ENCODE measurements around the gene CACHD1. TPM values are rescaled to one million over a fixed set of nuclear protein-coding genes. Genes with fewer than 3 reads are reported as not detected.

The CACHD1 gene
- total RNA-seq, 1 experiment from 2014 or later = 3.9 TPM

- TF ChIP-seq, protein P1, sequence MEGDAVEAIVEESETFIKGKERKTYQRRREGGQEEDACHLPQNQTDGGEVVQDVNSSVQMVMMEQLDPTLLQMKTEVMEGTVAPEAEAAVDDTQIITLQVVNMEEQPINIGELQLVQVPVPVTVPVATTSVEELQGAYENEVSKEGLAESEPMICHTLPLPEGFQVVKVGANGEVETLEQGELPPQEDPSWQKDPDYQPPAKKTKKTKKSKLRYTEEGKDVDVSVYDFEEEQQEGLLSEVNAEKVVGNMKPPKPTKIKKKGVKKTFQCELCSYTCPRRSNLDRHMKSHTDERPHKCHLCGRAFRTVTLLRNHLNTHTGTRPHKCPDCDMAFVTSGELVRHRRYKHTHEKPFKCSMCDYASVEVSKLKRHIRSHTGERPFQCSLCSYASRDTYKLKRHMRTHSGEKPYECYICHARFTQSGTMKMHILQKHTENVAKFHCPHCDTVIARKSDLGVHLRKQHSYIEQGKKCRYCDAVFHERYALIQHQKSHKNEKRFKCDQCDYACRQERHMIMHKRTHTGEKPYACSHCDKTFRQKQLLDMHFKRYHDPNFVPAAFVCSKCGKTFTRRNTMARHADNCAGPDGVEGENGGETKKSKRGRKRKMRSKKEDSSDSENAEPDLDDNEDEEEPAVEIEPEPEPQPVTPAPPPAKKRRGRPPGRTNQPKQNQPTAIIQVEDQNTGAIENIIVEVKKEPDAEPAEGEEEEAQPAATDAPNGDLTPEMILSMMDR (IDR thresholded peaks at IDR 0.05; ENCODE audit: unreplicated experiment) = no peak
- H3K4me3 Mint-ChIP-seq (ENCODE audit: unreplicated experiment) = no peak overlapping the region
- no peaks in the 10 kb centered on the region for H3K36me3 Mint-ChIP-seq (ENCODE audit: insufficient read depth, unreplicated experiment)
- H3K4me1 Mint-ChIP-seq (ENCODE audit: insufficient read depth, unreplicated experiment) = no peaks in the 10 kb centered on the region
- H3K27ac Mint-ChIP-seq (ENCODE audit: low read depth, unreplicated experiment) = no peak overlapping the region
- H3K27me3 Mint-ChIP-seq (ENCODE audit: insufficient read depth, unreplicated experiment) = no peaks in the 10 kb centered on the region
- CTCF ChIA-PET = interaction anchor here (0.6 to 1.2 kb wide), 6 partner anchors 21 to 180 kb away, joined by 3 to 6 read pairs (median 4); no protein-coding TSS in a partner anchor
- intact Hi-C loops (cut with micrococcal nuclease) = no loop called here
- POLR2A ChIA-PET = interaction anchor here (0.9 to 1.4 kb wide), 2 partner anchors 21 to 81 kb away, joined by 3 read pairs; no protein-coding TSS in a partner anchor
- no TSS peak for BruUV-seq (replicated peaks)
- no peaks in the 10 kb centered on the region for H3K9me3 Mint-ChIP-seq (ENCODE audit: unreplicated experiment)
- DNase-seq (ENCODE audit: unreplicated experiment) = no peak
These were observed 26.7 kb downstream of the CACHD1 start for GRCh38 chr1:64496606-64497005.

DNA sequence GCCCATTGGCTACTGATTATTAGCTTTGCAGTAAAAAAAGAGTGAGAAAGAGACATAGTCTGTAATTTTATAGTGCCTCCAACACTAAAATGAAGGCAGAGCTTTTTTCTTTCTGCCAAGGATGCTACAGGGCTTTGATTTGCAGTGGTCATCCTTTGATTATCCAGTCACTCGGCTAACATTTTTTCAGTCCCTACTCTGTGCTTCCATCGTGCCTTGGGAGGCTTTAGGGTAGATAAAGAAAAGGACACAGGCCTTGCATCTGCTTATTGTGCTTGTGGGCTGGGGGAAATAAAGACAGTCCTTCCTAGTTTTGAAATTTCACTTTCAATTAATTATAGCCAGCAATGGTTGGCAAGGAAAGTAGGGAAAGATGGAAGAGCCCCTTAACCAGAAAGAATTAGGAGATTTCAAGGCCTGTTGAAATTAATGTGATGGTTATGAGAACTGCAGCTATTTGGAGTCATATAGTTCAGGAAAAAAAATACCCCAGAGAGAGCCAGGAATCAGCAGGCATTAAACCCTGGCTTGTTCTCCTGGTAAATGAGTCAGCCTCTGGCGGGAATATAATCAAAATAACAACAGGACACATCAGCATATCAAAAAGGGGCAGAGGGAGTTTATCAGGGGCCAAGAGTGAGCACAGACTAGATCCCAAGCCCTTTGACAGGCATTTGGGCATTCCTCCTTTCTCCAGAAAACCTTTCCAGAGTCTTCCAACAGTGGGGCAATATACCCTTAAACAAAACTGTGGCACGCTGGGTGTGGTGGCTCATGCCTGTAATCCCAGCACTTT is 27.4 kb downstream of the CACHD1 start:
- DNase-seq (ENCODE audit: unreplicated experiment) = no peak
- no peak overlapping the region for H3K27ac Mint-ChIP-seq (ENCODE audit: low read depth, unreplicated experiment)
- H3K4me1 Mint-ChIP-seq (ENCODE audit: insufficient read depth, unreplicated experiment) = no peaks in the 10 kb centered on the region
- intact Hi-C loops (cut with micrococcal nuclease) = no loop called here
- H3K36me3 Mint-ChIP-seq (ENCODE audit: insufficient read depth, unreplicated experiment) = no peaks in the 10 kb centered on the region
- H3K9me3 Mint-ChIP-seq (ENCODE audit: unreplicated experiment) = no peaks in the 10 kb centered on the region
- POLR2A ChIA-PET = interaction anchor here (1.2 kb wide), 1 partner anchor 20 kb away, joined by 4 read pairs; no protein-coding TSS in a partner anchor
- H3K4me3 Mint-ChIP-seq (ENCODE audit: unreplicated experiment) = no peak overlapping the region
- no TSS peak for BruUV-seq (replicated peaks)
- TF ChIP-seq, protein P1 (IDR thresholded peaks at IDR 0.05; ENCODE audit: unreplicated experiment) = no peak
- H3K27me3 Mint-ChIP-seq (ENCODE audit: insufficient read depth, unreplicated experiment) = no peaks in the 10 kb centered on the region
- CTCF ChIA-PET = interaction anchor here (0.6 to 1.2 kb wide), 5 partner anchors 20 to 293 kb away, joined by 3 to 6 read pairs (median 4); no protein-coding TSS in a partner anchor

DNA sequence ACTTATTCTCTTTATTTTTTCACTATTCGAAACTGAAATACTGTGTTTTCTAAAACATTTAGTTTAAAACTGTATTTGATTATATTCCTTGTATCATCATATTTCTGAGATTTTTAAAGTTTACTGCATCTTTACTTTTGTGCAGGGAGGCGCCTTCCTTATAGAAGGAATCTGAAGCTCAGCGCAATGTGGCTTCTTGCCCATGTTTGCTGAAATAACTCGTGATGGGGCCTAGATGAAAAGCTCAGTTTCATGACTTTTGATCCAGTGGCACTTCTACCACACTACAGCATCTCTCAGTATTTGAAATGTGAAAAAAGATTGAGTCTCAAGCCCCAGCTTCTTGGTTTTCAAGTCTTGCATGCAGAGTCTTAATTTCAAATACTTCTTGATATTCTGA is 28.4 kb downstream of the CACHD1 start:
- ChIA-PET CTCF (interaction anchor here (0.7 kb wide), 2 partner anchors 66 to 292 kb away, joined by 3 read pairs; no protein-coding TSS in a partner anchor), POLR2A (interaction anchor here (0.8 to 1.2 kb wide), 2 partner anchors 22 to 28 kb away, joined by 3 to 4 read pairs; no protein-coding TSS in a partner anchor)
- DNase-seq (ENCODE audit: unreplicated experiment) = no peak
- no peaks in the 10 kb centered on the region for H3K36me3 Mint-ChIP-seq (ENCODE audit: insufficient read depth, unreplicated experiment)
- intact Hi-C loops (cut with micrococcal nuclease) = no loop called here
- TF ChIP-seq, protein P1 (IDR thresholded peaks at IDR 0.05; ENCODE audit: unreplicated experiment) = no peak
- H3K27ac Mint-ChIP-seq (ENCODE audit: low read depth, unreplicated experiment) = no peak overlapping the region
- no peaks in the 10 kb centered on the region for H3K4me1 Mint-ChIP-seq (ENCODE audit: insufficient read depth, unreplicated experiment)
- BruUV-seq (replicated peaks) = no TSS peak
- no peaks in the 10 kb centered on the region for H3K9me3 Mint-ChIP-seq (ENCODE audit: unreplicated experiment)
- no peaks in the 10 kb centered on the region for H3K27me3 Mint-ChIP-seq (ENCODE audit: insufficient read depth, unreplicated experiment)
- H3K4me3 Mint-ChIP-seq (ENCODE audit: unreplicated experiment) = no peak overlapping the region

- CTCF ChIA-PET = no interaction called here
- Mint-ChIP-seq H3K27me3 (ENCODE audit: insufficient read depth, unreplicated experiment) (no peaks in the 10 kb centered on the region), H3K9me3 (ENCODE audit: unreplicated experiment) (no peaks in the 10 kb centered on the region), H3K4me3 (ENCODE audit: unreplicated experiment) (no peak overlapping the region), H3K36me3 (ENCODE audit: insufficient read depth, unreplicated experiment) (no peaks in the 10 kb centered on the region), H3K27ac (ENCODE audit: low read depth, unreplicated experiment) (no peak overlapping the region), H3K4me1 (ENCODE audit: insufficient read depth, unreplicated experiment) (no peaks in the 10 kb centered on the region)
- TF ChIP-seq, protein P1 (IDR thresholded peaks at IDR 0.05; ENCODE audit: unreplicated experiment) = no peak
- intact Hi-C loops (cut with micrococcal nuclease) = no loop called here
- no TSS peak for BruUV-seq (replicated peaks)
- no peak for DNase-seq (ENCODE audit: unreplicated experiment)
- POLR2A ChIA-PET = no interaction called here
These were observed 29.1 kb downstream of the CACHD1 start for GRCh38 chr1:64499011-64499410.
